ENCODE data around the gene ADCY1.

Gene ADCY1

DNA sequence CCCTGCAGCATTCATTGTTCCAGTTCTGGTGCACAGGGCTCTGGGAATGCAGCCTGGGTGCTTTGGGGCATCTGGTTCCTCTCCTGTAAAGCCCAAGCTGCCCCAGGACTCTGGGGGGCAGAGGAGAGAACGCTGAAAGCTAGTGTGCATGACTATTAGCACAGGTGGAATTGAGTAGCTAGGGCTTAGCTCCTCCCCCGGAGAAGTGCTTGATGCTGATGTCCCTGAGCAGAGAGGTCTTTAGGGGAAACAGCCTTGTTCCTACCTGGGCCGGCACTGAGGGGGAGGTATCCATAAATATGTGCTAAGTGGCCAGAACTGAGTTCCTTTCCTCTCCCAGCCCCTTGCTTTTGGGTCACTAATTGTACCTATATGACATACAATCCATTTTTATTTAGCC is 3.9 kb downstream of the ADCY1 start:
- no peak for DNase-seq

DNA sequence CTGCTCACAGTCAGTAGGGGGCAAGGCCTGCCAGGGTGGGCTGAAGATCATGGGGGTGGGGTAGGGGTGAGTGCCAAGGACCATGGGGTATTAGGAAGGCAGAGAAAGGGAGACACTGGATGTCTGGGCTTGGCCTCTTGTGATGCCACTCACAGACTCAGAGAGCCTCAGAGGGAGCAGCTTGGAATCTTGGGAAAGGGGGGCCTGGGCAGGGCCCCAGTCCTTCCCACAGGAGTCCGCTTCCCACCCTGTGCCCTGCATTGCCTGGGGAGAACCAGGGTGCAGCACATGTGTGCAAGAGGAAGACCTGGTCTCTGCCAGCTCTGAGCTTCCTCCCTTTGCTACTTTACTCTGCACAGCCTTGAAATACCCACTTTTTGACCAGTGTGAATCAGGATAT is 4.3 kb downstream of the ADCY1 start:
- DNase-seq = no peak

DNA sequence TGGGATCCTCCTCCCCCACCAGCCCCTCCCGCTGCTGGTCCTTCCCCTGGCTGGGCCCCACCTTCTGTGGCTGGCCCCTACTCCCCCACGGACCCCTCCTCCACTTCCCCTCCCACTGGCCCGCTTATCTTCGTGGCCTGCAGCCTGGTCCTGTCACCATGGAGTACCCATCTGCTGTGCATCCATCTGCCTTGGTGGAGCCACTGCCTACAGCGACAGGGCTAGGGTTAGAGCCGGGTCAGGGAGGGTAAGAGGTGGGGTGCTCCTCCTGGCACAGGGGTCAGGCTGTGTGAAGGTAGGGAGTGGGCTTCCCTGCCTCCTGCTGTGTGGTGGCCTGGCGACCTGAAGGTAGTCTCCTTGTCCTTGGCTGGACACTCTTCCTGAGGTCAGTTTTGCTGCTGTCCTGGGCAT is 5.2 kb downstream of the ADCY1 start:
- no peak for DNase-seq

DNA sequence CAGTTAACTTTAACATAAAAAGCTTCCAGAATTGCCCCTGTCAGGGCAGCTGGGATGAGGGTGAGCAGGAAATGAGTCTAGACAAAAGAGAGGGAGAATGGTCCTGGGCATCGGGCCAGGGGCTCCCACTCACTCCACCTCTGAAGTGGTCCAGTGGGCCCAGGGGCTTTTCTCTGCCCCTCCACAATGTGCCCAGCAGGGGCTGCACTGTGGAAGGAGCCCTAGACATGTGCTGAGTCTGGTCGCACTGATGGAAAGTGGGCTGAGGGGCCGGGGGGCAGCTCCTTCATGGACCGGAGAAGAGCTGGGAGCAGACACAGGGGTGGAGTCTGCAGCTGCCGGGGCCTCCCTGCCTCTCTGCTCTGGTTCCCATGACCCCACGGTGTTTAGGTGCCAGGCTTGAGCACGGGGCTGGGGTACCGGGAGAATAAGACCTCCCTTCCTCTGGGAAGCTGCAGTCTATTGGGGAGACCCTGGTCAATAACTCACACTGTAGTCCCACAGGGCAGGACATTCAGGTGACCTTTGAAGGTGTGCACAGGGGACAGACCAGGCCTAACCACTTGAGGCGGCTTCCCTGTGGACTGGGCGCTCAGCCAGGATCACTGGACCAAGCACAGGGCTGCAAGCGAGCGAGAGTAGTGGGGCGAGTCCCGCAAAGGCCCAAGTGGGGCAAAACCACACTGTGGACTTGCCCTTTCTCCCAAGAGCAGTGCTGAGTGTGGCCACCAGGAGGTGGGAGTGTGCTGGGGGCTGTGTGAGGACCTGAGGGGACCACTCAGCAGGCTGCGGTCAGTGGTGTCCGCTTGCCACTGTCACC is 6.1 kb downstream of the ADCY1 start:
- DNase-seq = no peak

DNA sequence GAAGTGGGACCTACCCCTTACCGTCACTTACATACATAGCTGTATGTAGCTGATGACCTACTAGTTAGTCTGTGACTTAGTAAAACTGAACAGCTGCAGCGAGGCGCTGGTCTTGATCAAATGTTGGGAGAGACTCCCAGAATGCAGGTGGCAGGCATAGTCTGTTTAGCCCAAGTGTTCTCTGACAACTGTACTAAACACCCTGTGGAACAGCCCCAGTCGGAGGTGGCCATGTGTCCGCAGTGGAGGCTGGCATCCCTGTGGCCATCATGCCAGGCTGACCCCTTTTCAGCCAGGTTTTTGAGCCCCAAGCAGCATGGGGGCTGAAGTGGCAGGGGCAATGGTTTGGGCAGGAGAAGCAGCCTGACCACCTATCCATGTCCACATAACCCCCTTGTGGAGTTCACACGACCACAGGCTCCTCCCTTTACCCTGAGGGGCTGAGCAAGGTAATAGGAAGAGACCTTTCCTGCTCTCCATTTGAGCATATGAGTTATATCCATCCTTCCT is 7.2 kb downstream of the ADCY1 start:
- DNase-seq = no peak

DNA sequence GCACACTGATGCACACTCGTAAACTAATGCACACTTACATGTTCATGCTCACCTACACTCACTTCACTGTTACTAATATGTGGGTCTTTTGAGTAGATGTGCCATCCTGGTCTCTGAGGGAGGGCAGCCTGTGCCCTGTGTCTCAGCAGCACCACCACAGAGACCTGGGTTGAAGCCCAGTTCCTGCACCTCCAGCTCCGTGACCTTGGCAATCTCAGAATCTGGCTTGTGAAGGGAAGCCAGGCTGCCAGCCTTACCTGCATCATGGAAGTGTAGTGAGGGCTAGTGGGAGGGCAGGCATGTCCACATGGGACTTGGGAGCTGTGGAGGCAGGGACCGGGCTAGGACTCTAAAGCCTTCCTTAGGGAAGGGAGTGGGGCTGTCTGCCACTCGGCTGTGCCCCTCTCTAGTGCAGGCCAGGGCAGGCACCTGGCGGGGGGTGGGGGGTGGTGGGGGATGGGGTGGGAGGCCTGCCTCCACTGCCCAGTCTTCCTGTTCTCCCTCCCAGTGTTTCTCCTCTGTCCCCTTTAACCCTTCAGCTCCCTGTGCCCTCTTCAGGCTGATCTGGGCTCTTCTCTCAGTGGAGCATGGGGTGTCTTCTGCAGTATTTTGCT is 8.1 kb downstream of the ADCY1 start:
- no peak for DNase-seq

DNA sequence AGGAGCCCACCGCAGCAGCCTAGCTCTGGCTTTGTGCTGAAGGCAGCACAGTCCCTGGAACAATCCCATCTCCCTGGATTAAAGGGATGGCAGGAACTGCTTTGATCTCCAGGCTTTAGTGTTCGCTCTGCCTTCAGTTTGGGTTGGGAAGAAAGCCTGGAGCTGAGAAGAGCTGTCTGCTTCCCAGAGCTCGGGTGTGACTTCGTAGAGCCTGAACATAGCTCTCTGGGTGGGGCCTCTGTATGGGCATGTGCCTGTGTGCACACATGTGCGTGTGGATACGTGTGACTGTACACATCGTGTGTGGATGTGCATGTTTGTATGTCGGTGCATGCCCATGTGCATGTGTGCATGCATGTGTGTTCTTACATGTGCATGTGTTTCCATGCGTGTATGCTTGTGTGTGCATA is 8.7 kb downstream of the ADCY1 start:
- no peak for DNase-seq

DNA sequence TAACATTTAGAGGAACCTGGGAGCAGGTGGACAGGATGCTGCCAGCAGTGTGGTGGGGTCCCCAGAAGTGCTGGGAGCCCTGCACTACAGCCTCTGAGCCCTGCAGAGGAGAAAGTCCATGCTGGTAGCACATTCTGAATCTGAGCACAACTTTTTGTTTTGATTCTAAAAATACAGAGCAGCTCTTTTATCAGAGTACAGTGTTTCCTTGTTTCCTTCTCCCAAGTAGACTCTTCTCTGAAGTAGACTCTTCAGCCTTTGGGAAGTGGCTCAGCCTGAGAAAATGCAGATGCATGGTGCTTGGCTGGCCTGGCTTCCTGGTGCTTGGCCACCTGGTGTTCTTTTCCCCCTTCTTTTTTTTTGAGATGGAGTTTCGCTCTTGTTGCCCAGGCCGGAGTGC is 9.1 kb downstream of the ADCY1 start:
- DNase-seq = no peak

DNA sequence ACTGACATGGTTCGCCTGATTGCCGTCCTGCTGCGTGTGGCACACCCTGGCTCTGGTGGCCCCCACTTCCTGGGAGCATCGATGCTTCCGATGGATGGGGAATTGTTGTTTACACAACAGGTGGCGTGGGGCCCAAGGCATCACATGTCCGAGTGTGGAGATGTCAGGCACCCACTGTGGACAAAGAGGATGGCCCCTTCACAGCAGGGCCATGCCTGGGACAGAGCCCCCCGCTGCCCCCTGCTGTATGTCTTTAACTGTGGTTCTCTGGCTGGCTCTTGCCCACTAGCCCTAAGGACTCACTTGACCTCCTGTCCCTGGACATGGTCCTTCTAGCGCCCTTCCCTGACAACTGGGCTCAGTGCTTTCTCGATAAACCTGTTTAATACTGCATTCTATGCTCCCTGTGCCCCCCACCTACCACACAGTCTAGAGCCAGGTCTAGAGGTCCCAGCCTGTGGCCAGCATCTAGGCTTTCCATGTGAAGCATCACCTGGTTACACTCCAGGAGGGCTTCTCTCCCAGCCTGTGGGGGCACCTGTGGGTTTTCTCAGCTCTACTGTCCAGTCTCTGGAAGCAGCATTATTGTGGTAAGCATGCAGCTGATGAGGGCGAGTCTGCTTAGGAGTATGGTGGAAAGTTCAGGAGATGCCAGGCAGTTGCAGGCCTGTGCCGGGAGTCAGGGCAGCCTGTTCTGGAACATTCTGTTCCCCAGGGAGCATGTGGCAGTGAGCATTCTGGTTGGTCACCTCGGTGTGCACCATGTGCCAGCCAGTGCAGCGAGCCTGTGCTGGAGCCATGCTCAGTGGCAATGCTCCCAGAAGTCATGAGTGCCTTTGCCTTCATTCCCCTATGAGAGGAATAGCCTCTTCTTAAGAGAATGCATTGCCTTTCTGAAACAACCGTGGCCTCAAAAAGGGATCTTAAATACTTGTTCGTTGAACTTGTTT is 10.4 kb downstream of the ADCY1 start:
- DNase-seq = no peak

DNA sequence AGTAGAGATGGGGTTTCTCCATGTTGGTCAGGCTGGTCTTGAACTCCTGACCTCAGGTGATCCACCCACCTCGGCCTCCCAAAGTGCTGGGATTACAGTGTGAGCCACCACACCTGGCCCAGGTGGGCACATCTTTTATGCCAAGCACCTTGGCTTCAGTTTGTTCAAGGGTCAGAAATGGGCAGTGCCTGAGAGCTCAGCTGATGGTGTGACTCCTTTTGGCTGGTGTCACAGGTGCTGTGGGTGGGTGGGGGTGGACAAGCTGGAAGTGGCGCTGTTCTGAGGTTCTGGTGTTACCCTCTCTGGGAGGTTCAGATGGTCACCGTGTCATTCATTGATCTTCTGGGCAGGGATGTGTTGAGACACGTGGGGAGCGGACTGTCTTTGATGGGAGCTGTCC is 11.5 kb downstream of the ADCY1 start:
- no peak for DNase-seq

DNA sequence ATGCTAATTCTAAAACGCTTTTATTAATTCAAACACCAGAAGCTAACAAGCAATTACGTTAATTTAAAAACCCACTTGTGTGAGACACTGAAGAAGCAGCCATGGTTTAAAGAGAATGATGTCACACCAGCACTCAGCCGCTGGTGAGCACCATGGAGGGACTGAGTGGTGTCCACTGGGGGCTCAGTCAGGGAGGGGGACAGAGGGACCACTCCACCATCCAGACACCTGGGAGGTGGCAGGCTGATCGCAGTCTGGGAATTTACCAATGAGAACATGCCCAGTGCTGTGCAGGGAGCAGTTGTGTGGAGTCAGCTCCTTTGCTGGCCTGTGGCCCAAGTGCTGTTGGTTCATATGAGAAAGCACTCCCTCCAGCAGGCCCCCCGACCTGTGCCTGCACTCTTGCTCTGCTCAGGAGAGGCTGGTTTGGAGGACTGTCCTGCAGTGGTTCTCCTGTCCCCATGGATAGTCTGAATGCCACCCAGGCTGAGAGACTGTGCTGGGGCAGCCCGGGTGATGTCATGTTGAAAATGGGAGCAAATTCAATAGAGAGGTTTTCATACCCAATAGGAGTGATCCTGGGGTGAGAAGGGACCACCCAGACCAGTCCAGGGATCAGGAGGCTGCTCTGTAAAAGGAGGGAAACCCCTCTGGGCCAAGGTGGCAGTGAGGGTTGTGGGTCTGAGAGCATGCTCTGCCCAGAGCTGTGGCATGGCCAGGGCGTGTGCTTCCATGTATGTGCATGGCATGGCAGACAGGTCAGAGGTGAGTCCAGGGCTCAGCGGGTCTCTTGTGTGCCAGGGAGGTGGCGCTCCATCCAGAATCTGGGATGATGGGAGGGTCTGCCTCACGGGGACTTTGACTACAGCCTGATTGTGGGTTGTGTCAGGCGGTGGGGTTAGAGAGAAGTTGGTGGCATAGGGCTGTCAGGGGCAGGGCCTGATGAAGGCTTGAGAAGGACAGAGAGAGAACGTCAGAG is 12.7 kb downstream of the ADCY1 start:
- DNase-seq = no peak

DNA sequence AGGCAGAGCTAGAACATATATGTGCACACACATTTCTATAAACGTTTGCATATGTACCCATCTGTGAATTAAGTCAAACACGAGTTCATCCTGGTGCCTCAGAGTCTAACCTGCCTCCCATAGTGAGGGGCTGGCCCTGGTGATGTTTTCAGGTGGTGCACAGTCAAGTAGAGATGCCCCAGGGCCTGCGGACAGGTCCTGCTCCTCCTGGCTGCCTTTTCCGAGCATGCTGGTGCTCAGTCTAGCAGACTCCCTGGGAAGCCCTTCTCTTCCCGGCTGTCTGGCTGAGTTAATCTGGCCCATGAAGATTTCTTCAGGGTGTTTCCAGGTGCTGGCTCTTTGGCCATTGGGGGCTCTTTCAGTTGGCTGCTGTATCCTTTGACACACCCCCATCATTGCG is 14.3 kb downstream of the ADCY1 start:
- DNase-seq = no peak

DNA sequence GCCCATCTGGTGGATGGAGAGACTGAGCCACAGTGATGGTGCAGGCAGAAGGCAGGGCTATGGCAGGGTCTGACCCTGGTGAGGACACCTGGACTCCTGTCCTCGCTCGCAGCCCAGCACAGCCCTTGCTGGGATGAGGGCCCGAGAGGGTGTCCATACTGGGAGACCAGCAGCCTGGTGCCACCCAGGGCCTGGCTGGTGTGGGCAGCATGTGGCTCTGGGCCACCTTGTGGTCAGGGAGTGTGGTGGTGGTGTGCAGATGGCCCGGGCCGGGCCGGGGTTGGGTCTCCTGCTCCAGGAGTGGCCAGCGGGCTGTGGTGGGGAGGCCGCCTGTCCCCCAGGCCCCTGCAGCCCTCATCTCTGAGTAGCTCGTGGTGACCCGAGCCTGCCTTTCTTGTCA is 14.9 kb downstream of the ADCY1 start:
- DNase-seq = no peak

DNA sequence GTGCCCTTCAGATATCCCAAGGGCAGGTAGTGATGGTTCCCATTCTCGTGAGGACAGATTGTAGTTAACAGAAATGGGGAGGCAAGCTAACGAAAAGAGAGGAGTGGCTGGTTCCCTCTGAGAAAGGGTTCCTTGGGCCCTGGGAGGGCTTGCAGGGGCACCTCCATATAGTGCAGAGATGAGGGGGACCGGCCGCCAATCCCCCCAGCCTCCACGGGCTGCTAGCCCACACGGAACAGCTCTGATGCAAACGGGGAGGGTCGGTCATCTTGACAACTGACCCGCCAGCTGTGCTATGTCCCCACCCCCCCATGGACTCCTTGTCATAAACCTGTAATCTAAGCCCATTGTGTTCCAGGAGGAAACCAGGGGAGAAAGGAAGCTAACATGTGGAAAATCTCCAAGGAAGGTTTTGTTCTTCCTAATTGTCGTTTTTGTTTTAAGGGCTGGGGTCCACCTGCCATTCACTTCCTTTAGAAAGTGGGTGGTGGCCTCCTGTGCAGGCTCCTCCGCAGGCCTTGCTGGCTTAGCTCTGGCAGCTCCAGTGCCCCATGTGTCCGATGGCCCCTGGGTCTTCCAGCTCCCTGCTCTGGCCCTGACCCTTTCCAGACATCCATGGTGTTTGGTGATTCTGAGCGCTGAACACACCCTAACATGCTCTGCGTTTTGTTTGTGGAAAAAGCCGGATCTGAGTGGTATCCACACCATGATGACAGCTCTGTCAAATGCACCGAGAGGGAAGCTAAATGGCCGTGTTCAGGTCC is 15.9 kb downstream of the ADCY1 start:
- no peak for DNase-seq

DNA sequence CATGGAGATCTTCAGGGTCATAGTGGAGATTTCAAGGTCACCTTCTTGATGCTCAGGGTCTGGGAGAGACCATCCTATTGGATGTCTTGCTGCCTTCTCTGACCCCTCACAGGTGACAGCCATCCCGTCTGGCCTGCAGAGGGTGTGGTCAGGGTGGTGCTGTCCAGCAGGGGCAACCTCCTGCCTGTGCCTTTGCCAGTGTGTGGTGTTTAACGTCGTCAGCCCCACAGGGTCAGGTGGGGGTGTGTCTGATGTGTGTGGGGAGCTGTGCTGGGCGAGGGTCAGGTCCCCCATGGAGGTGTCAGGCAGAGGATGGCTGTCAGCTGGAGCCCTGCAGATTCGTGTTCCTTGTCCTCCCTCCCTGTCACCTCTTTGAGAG is 16.5 kb downstream of the ADCY1 start:
- DNase-seq = no peak

DNA sequence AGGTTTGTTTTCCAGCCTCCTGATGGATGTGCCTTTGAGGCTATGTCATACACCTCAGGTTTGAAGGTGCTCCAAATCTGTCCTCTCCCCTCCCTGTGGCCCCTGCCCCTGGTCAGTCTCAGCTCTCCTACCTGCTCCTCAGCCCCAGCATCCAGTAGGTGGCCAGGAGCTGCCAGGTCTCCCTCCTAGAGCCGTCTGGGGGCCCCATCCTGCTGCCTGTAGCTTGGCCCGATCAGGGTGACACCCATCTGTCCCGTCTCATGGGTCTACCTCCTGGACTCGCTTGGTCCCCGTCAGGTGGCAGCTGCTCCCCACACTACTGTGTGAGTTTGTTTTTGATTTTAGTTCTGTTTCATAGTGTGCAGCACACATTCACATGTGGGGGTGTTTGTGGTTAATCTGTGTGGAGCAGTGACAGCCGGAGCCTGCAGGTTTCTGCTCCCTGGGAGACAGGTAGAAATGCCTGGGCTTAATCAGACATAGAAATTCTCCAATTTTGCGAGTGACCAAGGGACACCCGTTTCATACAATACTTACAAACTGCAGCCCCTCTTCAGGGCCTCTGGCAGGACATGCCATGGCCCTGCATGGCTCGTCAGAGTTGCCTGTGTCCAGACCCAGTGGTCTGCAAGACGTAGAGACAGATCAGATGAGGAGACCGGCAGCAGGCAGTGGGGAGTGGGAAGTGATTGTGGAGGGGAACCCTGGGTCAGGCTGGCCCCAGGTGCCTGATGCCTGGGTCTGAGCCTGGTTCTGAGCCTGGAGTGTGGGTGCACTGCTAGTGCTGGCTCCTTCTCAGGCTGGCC is 17.1 kb downstream of the ADCY1 start:
- DNase-seq = no peak

DNA sequence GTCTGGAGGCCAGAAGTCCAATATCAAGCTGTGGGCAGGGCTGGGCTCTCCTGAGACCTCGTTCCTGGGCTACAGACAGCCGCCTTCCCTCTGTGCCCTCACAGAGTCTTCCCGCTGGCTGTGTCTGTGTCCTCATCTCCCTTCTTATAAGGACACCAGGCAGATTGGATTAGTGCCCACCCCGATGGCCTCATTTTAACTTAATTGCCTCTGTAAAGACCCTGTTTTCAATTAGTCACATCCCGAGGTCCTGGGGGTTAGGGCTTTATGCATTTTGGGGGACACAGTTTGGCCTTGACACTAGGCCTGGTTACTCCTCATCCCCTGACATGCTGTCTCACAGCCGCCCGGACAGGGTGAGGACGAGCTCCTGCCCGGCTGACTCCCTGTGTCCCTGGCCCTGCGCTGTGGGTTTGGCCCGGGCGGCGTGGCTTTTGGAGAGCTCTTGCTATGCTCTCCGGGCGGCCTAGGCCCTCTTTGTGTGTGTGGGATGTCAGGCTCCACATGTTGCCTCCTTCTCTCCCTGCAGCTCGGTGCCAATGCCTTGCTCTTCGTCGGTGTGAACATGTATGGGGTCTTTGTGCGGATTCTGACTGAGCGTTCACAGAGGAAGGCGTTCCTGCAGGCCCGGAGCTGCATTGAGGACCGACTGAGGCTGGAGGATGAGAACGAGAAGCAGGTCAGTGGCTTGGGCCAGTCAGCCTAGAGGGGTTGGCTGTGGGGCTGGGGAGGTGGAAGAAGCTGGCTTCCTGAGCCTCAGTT is 18.2 kb downstream of the ADCY1 start:
- no peak for DNase-seq

DNA sequence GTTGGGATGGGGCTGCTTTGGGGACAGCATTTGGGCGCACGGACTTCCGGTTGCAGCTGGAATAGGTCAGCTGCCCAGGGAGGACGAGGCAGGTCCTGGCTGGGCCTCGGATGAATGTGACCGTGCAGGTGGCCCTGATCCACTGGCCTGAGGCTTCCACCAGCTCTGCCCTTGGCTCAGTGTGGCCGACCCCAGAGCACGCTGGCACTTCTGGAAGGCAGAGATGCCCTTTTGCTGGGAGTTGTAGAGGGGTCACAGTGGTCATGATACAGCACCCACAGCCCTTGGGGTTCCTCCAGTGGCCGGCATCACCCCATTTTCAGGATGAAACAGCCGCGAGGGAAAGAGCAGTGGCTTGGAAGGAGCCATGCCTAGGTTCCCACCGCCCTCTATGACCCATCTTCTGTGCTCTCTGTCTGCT is 19.0 kb downstream of the ADCY1 start:
- DNase-seq = no peak

DNA sequence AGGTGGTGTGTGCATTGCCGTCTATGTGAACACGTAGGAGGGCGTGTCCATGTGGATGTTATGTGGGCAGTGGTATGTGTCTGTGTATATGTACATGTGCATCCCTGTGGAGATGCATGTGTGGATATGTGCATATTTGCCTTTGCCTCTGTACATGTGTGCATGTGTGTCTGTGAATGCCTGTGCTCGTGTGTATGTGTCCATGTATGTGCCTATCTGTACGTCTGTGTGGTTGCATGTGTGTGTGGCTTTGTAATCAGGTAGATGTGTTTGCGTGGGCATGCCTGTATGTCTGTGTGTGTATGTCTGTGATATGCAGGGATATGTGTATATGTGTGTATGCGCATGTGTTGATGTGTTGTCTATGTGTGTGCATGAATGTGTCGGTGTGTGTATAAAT is 19.7 kb downstream of the ADCY1 start:
- DNase-seq = no peak

Measured in Kasumi-1 (cell line).